ENCODE data around the gene TRAF3.

TRAF3 gene

DNA sequence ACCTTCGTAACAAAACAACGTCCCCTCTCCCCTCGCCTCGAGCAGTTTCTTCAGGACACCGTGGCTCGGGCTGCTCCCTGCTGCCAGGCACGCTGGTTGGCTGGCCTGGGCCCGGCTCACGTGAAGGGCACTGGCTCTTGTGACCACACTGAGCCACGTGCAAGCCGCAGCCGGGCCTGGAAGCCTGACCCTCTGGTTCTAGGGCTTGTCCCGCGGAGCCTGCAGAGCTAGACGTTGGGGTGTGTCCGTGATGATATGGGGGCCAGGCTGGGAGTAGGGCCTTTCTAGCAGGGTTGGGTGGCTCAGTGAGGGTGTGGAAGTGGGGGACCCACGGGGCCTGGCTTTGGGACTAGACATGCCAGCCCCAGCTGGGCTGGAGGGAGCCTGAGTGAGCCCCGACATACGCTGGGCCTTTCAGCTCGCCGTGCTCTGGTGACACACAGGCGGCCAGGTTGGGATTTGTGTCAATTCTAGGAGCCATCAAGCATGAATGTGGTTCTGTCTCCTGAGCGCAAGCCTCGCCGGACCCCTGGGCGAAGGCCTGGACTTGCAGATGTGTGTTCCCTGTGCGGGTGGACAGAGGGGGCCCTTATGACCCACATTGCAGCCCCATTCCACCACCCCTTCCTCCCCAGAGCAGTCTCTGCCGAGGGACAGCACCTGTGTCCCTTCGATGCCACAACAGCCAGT is 131.7 kb downstream of the TRAF3 start:
- DNase-seq (ENCODE audit: low spot score) = no peak

GRCh38 chr14:102909462-102909861 is 132.2 kb downstream of the TRAF3 start:
- no peak for DNase-seq (ENCODE audit: low spot score)

- DNase-seq (ENCODE audit: low spot score) = no peak
These were observed 132.7 kb downstream of the TRAF3 start for GRCh38 chr14:102909911-102910310.

DNA sequence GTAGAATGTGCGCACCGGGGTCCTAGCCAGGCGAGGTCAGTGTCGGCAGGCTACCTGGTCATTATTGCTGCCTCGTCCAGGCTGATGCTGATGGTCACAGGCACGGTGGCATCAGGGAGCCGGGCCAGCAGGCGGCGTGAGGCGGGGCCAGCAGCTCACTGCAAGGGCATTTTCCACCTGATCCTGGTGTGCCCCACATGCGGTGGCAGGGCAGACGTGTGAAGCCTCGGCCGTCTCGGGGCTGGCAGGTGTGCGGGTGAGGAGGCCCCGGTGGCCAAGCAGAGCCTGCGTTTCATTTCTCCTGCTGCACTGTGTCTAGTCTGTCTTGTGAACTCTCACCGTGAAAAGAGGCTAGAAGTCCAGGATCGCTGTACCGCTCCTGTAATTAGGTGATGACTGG is 133.2 kb downstream of the TRAF3 start:
- DNase-seq (ENCODE audit: low spot score) = no peak

DNA sequence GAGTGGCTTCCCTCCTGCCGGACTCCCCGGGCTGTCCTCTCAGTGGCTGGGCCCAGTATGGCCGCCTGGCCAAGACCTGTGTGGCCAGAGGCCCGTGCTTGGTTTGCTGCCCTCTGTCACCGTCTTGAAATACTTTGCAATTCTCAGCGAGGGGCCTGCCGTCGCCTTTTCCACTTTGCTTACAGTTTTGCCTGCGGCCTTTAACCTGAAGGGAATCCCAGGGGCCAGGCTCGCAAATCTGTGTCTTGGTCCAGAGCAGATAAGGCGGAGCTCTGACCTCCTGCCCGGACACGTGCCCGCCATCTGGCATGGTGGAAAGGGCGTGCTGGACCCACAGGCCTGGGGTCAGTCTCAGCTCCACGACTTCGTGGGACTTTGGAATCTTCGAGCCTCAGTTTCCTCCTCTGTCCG is 134.3 kb downstream of the TRAF3 start:
- no peak for DNase-seq (ENCODE audit: low spot score)

- DNase-seq (ENCODE audit: low spot score) = no peak
These were observed 134.9 kb downstream of the TRAF3 start for GRCh38 chr14:102911991-102912761.

GRCh38 chr14:102913341-102914211 is 136.3 kb downstream of the TRAF3 start:
- no peak for DNase-seq (ENCODE audit: low spot score)

- DNase-seq (ENCODE audit: low spot score) = peak; percentile 69
These were observed 137.4 kb downstream of the TRAF3 start for GRCh38 chr14:102914474-102915291.

- DNase-seq (ENCODE audit: low spot score) = no peak
These were observed 138.3 kb downstream of the TRAF3 start for GRCh38 chr14:102915292-102916110.

DNA sequence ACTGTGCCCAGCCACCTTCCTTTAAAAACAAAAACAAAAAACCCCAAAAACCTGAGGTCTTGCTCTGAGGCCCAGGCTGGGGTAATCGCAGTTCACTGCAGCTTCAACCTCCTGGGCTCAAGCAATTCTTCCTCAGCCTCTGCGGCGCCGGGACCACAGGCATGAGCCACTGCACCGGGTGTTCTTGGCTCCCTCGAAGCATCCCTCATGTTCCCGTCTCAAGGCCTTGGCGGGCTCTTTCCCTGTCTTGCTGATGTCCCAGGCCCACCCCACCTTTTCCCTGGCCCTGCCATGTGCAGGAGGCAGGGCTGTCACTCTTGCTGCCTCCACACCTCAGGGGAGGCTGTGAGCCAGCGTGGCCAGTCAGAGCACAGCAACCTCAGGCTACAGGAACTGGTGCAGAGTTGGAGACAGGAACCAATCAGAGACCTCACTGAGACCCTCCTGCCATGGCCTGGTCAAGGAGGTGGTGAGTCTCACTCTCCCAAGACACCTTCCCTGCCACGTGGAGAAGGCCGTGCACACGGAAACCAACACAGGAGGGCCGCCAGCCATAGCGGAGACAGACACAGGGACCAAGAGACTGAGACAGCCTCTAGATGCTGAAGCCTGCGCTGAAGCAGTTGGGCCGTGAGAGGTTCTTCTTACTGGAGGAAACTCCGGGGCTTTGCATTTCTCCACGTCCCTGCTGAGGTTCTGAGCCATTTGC is 139.3 kb downstream of the TRAF3 start:
- DNase-seq (ENCODE audit: low spot score) = peak; percentile 47

DNA sequence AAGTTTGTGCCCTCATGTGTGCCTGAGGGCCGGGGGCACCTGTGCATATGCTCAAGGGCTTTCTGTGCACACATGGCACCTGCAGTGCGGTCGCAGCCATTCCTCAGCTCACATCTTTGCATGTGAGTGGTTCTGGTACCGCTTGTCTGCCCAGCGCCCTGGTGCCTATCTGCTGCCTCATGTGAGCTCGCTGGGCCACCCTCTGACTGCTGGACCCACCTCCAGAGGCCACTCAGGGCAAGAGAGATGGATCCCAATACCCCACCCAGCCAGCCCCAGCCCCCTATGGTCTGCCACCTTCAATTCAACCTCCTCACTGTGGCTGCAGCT is 139.8 kb downstream of the TRAF3 start:
- peak; percentile 90 for DNase-seq (ENCODE audit: low spot score)

GRCh38 chr14:102917469-102918211 is 140.4 kb downstream of the TRAF3 start:
- DNase-seq (ENCODE audit: low spot score) = peak; percentile 89

- DNase-seq (ENCODE audit: low spot score) = no peak
These were observed 141.2 kb downstream of the TRAF3 start for GRCh38 chr14:102918438-102918837.

DNA sequence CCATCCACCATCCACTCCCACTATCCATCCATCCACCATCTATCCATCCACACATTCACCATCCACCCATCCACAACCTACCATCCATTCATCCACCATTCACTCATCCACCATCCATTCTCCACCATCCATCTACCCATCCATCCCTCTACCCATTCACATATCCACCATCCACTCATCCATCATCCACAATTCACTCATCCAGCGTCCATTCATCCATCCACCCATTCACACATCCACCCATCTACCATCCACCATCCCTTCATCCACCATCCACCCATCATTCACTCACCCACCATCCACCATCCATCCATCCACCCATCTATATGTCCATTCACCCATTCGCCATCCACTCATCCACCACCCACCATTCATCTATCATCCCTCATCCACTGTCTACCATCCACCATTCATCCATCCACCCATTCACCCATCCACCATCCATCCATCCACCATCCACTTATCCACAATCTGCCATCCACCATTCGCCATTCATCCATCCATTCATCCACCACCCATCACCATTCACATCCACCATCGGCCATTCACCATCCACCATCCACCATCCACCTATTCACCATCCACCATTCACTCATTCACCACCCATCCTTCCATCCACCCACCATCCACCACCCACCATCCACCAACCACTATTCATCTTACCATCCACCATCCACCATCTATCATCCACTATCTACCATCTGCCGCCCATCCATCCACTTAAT is 143.2 kb downstream of the TRAF3 start:
- no peak for DNase-seq (ENCODE audit: low spot score)

GRCh38 chr14:102920998-102921304 is 143.7 kb downstream of the TRAF3 start:
- DNase-seq (ENCODE audit: low spot score) = no peak

DNA sequence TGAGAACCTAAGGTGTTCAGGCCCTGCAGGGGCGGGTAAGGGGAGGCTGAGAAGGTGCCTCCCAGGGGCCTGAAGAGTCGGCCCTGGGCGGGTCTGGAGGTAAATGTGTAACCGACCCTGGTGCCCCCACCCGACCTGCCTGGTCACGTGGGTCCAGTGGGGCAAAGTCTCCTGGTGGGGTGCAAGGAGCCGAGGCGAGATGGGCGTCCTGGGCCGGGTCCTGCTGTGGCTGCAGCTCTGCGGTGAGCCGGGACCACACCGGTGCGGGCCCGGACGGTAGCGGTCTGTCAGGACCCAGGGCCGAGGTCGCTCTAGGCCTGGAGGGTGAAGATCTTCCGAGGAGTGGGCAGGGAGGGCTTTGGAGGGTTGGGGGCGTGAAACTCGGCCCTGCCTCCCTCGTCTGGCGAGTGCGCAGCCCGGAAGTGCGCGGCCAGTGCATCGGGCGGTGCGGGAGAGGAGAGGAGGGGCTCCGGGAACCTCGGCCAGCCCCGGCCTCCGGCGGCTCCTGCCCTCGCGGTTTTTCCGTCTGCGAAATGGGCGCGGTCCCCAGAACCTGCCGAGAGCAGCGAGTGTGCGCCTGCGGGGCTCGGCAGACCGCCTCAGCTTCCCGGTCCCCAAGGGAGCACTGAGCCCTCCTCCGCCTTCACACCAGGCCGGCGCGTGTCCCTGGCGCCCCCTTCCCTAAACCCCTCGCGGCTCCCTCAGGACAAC is 145.4 kb downstream of the TRAF3 start, which contains the start of gene AMN:
TSS of gene AMN (plus strand) at position 174 of the 711 bp plus-strand sequence. CDS start at position 200, 26 bp downstream.
- DNase-seq (ENCODE audit: low spot score) = no peak

DNA sequence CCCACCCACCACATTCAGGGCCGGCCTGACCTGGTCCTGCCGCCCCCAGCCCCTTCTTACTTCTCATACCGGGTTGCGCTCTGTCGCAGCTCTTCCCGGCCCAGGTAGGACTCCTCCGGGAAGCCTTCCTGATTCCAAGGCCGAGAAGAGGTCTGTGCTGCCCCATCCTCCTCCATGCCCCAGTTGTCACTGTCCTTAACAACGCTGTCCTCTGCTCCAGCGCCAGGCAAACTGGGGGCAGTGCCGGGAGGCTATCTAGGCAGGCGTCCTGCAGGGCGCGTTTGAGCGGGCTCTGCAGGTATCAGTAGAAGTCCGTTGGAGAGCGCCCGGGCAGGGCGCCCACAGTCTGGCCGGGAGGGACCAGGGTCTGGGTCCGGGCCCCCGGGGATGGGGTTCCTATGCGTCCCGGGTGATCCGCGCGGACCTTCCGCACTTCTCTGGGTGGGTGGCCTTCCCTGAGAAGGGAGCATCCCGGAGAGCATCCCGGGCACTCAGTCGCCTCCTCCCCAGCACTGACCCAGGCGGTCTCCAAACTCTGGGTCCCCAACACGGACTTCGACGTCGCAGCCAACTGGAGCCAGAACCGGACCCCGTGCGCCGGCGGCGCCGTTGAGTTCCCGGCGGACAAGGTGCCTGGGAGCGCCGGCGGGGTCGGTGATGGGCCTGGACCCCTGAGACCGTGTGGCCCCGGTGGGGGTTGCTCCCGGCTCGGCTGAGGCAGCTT is 146.1 kb downstream of the TRAF3 start:
- no peak for DNase-seq (ENCODE audit: low spot score)

All from germinal center (tissue), 1 donor.